ENCODE data around the gene TMEM161A.
"Not testable (repeated sequence)": the region's sequence is repeated elsewhere in the genome, so short reads cannot be mapped to it uniquely, and the experiment has no call there.

DNA sequence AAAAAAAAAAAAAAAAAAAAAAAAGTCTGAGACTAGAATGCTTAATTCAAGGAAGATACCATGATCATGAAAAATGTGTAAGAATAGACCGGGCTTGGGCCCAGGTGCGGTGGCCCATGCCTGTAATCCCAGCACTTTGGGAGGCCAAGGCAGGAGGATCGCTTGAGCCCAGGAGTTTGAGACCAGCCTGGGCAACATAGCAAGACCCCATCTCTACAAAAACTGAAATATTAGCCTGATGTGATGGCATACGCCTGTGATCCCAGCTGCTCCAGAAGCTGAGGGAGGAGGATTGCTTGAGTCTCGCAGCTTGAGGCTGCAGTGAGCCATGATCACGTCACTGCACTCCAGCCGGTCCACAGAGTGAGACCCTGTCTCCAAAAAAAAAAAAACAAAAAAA lies 31.3 kb downstream of the TMEM161A start:
- not testable (repeated sequence) for TF ChIP-seq EZH2 (IDR thresholded peaks at IDR 0.05); CEBPB (IDR thresholded peaks at IDR 0.05; ENCODE audit: low read depth); POLR2A (IDR thresholded peaks at IDR 0.05; ENCODE audit: borderline replicate concordance, extremely low read depth, insufficient read depth, insufficient read length); SP1 (IDR thresholded peaks at IDR 0.05; ENCODE audit: low read depth); TCF7L2 (IDR thresholded peaks at IDR 0.05; ENCODE audit: borderline replicate concordance, extremely low read depth, insufficient read depth, insufficient read length); YY1 (IDR thresholded peaks at IDR 0.05; ENCODE audit: extremely low read depth, insufficient replicate concordance, low read depth, low read length); RAD21 (IDR thresholded peaks at IDR 0.05; ENCODE audit: low read depth); EZH2phosphoT487 (IDR thresholded peaks at IDR 0.05; ENCODE audit: borderline replicate concordance); SRF (IDR thresholded peaks at IDR 0.05; ENCODE audit: low read depth); POLR2AphosphoS5 (IDR thresholded peaks at IDR 0.05; ENCODE audit: low read depth, low read length)
- TF ChIP-seq, protein P1, sequence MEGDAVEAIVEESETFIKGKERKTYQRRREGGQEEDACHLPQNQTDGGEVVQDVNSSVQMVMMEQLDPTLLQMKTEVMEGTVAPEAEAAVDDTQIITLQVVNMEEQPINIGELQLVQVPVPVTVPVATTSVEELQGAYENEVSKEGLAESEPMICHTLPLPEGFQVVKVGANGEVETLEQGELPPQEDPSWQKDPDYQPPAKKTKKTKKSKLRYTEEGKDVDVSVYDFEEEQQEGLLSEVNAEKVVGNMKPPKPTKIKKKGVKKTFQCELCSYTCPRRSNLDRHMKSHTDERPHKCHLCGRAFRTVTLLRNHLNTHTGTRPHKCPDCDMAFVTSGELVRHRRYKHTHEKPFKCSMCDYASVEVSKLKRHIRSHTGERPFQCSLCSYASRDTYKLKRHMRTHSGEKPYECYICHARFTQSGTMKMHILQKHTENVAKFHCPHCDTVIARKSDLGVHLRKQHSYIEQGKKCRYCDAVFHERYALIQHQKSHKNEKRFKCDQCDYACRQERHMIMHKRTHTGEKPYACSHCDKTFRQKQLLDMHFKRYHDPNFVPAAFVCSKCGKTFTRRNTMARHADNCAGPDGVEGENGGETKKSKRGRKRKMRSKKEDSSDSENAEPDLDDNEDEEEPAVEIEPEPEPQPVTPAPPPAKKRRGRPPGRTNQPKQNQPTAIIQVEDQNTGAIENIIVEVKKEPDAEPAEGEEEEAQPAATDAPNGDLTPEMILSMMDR (IDR thresholded peaks at IDR 0.05 in 2 of 3, conservative IDR thresholded peaks at IDR 0.05 in 1 of 3; ENCODE audit: borderline replicate concordance in 1 of 3, insufficient read depth in 1 of 3, low read depth in 2 of 3, low read length in 2 of 3) = not testable (repeated sequence)
- TF ChIP-seq, protein P2, sequence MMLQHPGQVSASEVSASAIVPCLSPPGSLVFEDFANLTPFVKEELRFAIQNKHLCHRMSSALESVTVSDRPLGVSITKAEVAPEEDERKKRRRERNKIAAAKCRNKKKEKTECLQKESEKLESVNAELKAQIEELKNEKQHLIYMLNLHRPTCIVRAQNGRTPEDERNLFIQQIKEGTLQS (IDR thresholded peaks at IDR 0.05) = not testable (repeated sequence)
- TF ChIP-seq, protein P3, sequence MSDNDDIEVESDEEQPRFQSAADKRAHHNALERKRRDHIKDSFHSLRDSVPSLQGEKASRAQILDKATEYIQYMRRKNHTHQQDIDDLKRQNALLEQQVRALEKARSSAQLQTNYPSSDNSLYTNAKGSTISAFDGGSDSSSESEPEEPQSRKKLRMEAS (IDR thresholded peaks at IDR 0.05) = not testable (repeated sequence)
- TF ChIP-seq, protein P4, sequence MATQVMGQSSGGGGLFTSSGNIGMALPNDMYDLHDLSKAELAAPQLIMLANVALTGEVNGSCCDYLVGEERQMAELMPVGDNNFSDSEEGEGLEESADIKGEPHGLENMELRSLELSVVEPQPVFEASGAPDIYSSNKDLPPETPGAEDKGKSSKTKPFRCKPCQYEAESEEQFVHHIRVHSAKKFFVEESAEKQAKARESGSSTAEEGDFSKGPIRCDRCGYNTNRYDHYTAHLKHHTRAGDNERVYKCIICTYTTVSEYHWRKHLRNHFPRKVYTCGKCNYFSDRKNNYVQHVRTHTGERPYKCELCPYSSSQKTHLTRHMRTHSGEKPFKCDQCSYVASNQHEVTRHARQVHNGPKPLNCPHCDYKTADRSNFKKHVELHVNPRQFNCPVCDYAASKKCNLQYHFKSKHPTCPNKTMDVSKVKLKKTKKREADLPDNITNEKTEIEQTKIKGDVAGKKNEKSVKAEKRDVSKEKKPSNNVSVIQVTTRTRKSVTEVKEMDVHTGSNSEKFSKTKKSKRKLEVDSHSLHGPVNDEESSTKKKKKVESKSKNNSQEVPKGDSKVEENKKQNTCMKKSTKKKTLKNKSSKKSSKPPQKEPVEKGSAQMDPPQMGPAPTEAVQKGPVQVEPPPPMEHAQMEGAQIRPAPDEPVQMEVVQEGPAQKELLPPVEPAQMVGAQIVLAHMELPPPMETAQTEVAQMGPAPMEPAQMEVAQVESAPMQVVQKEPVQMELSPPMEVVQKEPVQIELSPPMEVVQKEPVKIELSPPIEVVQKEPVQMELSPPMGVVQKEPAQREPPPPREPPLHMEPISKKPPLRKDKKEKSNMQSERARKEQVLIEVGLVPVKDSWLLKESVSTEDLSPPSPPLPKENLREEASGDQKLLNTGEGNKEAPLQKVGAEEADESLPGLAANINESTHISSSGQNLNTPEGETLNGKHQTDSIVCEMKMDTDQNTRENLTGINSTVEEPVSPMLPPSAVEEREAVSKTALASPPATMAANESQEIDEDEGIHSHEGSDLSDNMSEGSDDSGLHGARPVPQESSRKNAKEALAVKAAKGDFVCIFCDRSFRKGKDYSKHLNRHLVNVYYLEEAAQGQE (IDR thresholded peaks at IDR 0.05; ENCODE audit: low read depth) = not testable (repeated sequence)
